ENCODE results near the gene FAM25G. TPM values are rescaled to one million over a fixed set of nuclear protein-coding genes. Genes with fewer than 3 reads are reported as not detected.

The FAM25G gene
- total and polyA plus RNA-seq, 2 donors from 2014 or later: not detected

GRCh38 chr10:47451998-47452494 is 39.5 kb downstream of the FAM25G start:
- DNase-seq: peak in 1 of 5 donors; percentile 27
- Histone ChIP-seq H3K36me3 (ENCODE audit: control insufficient read depth in 2 of 3, insufficient read depth in 3 of 3, low read length in 3 of 3) (no peaks in the 10 kb centered on the region), H3K4me1 (ENCODE audit: control insufficient read depth in 2 of 3, insufficient read depth in 2 of 3, low read depth in 1 of 3, low read length in 3 of 3) (peaks cover 0 to 2% (median 0%) of the 10 kb centered on the region in 3 donors), H3K9me3 (ENCODE audit: control insufficient read depth in 2 of 3, insufficient read depth in 1 of 3, low read length in 3 of 3) (no peaks in the 10 kb centered on the region), H3K9ac (ENCODE audit: low read length in 3 of 3) (no peak overlapping the region), H3K27ac (ENCODE audit: low read depth in 2 of 2, low read length in 2 of 2) (no peak overlapping the region), H3K4me3 (ENCODE audit: low read length in 3 of 3) (no peak overlapping the region), H3K27me3 (ENCODE audit: control insufficient read depth, insufficient read depth, low read length) (no peaks in the 10 kb centered on the region)
- intact Hi-C loops (cut with DNase I): no loop called here
- no peak for TF ChIP-seq CTCF (IDR thresholded peaks at IDR 0.05; ENCODE audit: borderline replicate concordance, extremely low read depth, insufficient read depth)
- no peak for FAIRE-seq

- Histone ChIP-seq H3K9me3 (ENCODE audit: control insufficient read depth in 2 of 3, insufficient read depth in 1 of 3, low read length in 3 of 3) (peaks cover 0 to under 1% (median 0%) of the 10 kb centered on the region in 3 donors), H3K4me1 (ENCODE audit: control insufficient read depth in 2 of 3, insufficient read depth in 2 of 3, low read depth in 1 of 3, low read length in 3 of 3) (peaks cover 0 to 2% (median 0%) of the 10 kb centered on the region in 3 donors), H3K9ac (ENCODE audit: low read length in 3 of 3) (no peak overlapping the region), H3K27me3 (ENCODE audit: control insufficient read depth, insufficient read depth, low read length) (no peaks in the 10 kb centered on the region), H3K4me3 (ENCODE audit: low read length in 3 of 3) (no peak overlapping the region), H3K27ac (ENCODE audit: low read depth in 2 of 2, low read length in 2 of 2) (no peak overlapping the region), H3K36me3 (ENCODE audit: control insufficient read depth in 2 of 3, insufficient read depth in 3 of 3, low read length in 3 of 3) (no peaks in the 10 kb centered on the region)
- FAIRE-seq: no peak
- peak in 2 of 5 donors; percentile 21 to 64 for DNase-seq
- TF ChIP-seq CTCF (IDR thresholded peaks at IDR 0.05; ENCODE audit: borderline replicate concordance, extremely low read depth, insufficient read depth): no peak
- intact Hi-C loops (cut with DNase I): no loop called here
Measured at GRCh38 chr10:47451273-47451997, 40.1 kb downstream of the FAM25G start.

- DNase-seq (no peak), FAIRE-seq (no peak)
Measured at GRCh38 chr10:47450442-47450841, 41.1 kb downstream of the FAM25G start.

More at GRCh38 chr10:47450442-47450841, 41.1 kb downstream of the FAM25G start:
- Histone ChIP-seq H3K4me3 (ENCODE audit: low read length in 3 of 3) (no peak overlapping the region), H3K36me3 (ENCODE audit: control insufficient read depth in 2 of 3, insufficient read depth in 3 of 3, low read length in 3 of 3) (no peaks in the 10 kb centered on the region), H3K27ac (ENCODE audit: low read depth in 2 of 2, low read length in 2 of 2) (no peak overlapping the region), H3K9ac (ENCODE audit: low read length in 3 of 3) (no peak overlapping the region), H3K27me3 (ENCODE audit: control insufficient read depth, insufficient read depth, low read length) (no peaks in the 10 kb centered on the region), H3K4me1 (ENCODE audit: control insufficient read depth in 2 of 3, insufficient read depth in 2 of 3, low read depth in 1 of 3, low read length in 3 of 3) (peaks cover 0 to 2% (median 0%) of the 10 kb centered on the region in 3 donors), H3K9me3 (ENCODE audit: control insufficient read depth in 2 of 3, insufficient read depth in 1 of 3, low read length in 3 of 3) (peaks cover 0 to 10% (median 0%) of the 10 kb centered on the region in 3 donors)
- TF ChIP-seq CTCF (IDR thresholded peaks at IDR 0.05; ENCODE audit: borderline replicate concordance, extremely low read depth, insufficient read depth): no peak
- intact Hi-C loops (cut with DNase I): no loop called here

Measured in kidney (tissue), 14 donors.